ENCODE measurements around the gene BORCS6. TPM values are rescaled to one million over a fixed set of nuclear protein-coding genes. Genes with fewer than 3 reads are reported as not detected.

Gene BORCS6
- total and polyA plus RNA-seq, 9 of the 15 experiments (the other 6 are each of a cell fraction or from before 2014, with no cell fraction given): 0.01 to 7.4 (median 2.3) TPM

GRCh38 chr17:8145811-8146210 is 44.2 kb downstream of the BORCS6 start (continued):
- no peak for TF ChIP-seq CUX1 (CRISPR knock-in tag; IDR thresholded peaks at IDR 0.05)
- no peak for TF ChIP-seq ZHX1 (conservative IDR thresholded peaks at IDR 0.05; ENCODE audit: low read length)
- no peak for TF ChIP-seq SIN3A (IDR thresholded peaks at IDR 0.05; ENCODE audit: borderline replicate concordance in 2 of 2, control insufficient read depth in 1 of 2, low read depth in 2 of 2, low read length in 2 of 2)
- TF ChIP-seq RFX5 (IDR thresholded peaks at IDR 0.05; ENCODE audit: low read depth, low read length): no peak
- TF ChIP-seq ZNF785 (CRISPR knock-in tag; IDR thresholded peaks at IDR 0.05): no peak
- no peak for TF ChIP-seq TGIF2 (CRISPR knock-in tag; IDR thresholded peaks at IDR 0.05)
- no peak for TF ChIP-seq PRDM10 (IDR thresholded peaks at IDR 0.05; ENCODE audit: partially characterized antibody)
- TF ChIP-seq ZBTB33 (CRISPR knock-in tag; IDR thresholded peaks at IDR 0.05): no peak
- no peak for TF ChIP-seq MXI1 (IDR thresholded peaks at IDR 0.05; ENCODE audit: low read depth, low read length)
